ENCODE results near the gene SMARCAL1. TPM values are rescaled to one million over a fixed set of nuclear protein-coding genes. Genes with fewer than 3 reads are reported as not detected.
"Not testable (repeated sequence)": the region's sequence is repeated elsewhere in the genome, so short reads cannot be mapped to it uniquely, and the experiment has no call there.

The SMARCAL1 gene
- total RNA-seq, 1 experiment from 2014 or later: 23.7 TPM

GRCh38 chr2:216371721-216372702, 40.3 kb upstream of the SMARCAL1 start, which contains the start of gene MARCHF4:
Gene MARCHF4, minus strand, starts transcription at chr2:216372483. Its CDS starts 2,223 bp downstream, at chr2:216370260.
- Histone ChIP-seq H3K4me1 (ENCODE audit: low read length) (no peaks in the 10 kb centered on the region), H3K79me2 (ENCODE audit: low read length) (no peaks in the 10 kb centered on the region), H4K20me1 (ENCODE audit: insufficient read depth, low read depth, low read length) (no peaks in the 10 kb centered on the region), H3K4me2 (ENCODE audit: low read depth, low read length, poor library complexity, severe bottlenecking) (no peak within 1 kb of the TSS), H3K27me3 (ENCODE audit: low read length) (no peaks in the 10 kb centered on the region), H3K9me2 (replicated peaks; ENCODE audit: insufficient read depth, low read length) (no peaks in the 10 kb centered on the region), H3K9me3 (ENCODE audit: low read length) (no peaks in the 10 kb centered on the region), H3K9ac (ENCODE audit: low read length) (no peak within 1 kb of the TSS), H3K27ac (ENCODE audit: low read length) (no peak within 1 kb of the TSS), H3K36me3 (ENCODE audit: insufficient read depth, low read length) (no peaks in the 10 kb centered on the region), H2AFZ (ENCODE audit: low read length) (no peak within 1 kb of the TSS), H3K4me3 (ENCODE audit: low read length) (no peak within 1 kb of the TSS)
- DNase-seq: no peak

DNA sequence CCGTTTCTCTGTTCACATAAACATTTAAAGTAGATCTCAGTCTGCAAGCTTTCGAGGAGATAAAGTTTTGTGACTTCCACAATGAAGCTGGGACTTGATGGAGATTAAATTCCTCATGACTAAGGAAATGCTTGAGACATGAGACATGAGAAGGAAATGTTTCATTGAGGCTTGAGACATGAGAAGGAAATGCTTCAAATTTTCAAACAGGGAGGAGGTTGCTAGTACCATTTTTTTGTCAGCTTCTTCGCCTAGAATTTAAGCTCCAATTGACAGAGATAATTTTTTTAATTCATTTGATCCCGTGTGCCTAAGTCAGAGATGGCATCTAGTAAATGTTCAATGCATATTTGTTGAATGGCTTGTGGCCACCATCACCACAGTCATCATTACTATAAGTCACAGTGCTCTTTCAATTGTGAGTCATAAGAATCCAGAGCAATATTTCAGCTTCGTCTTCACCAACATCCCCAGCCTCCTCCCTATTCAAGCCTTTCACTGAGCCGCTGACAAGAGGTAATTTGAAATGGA, 39.5 kb upstream of the SMARCAL1 start:
- H3K27ac ChIP-seq (ENCODE audit: low read length): no peak overlapping the region
- no peaks in the 10 kb centered on the region for H3K9me2 ChIP-seq (replicated peaks; ENCODE audit: insufficient read depth, low read length)
- no peak overlapping the region for H3K9ac ChIP-seq (ENCODE audit: low read length)
- no peaks in the 10 kb centered on the region for H3K4me1 ChIP-seq (ENCODE audit: low read length)
- DNase-seq: no peak
- no peak overlapping the region for H3K4me3 ChIP-seq (ENCODE audit: low read length)
- H2AFZ ChIP-seq (ENCODE audit: low read length): no peak overlapping the region
- H3K36me3 ChIP-seq (ENCODE audit: insufficient read depth, low read length): no peaks in the 10 kb centered on the region
- H4K20me1 ChIP-seq (ENCODE audit: insufficient read depth, low read depth, low read length): no peaks in the 10 kb centered on the region
- no peak overlapping the region for H3K4me2 ChIP-seq (ENCODE audit: low read depth, low read length, poor library complexity, severe bottlenecking)
- no peaks in the 10 kb centered on the region for H3K79me2 ChIP-seq (ENCODE audit: low read length)
- no peaks in the 10 kb centered on the region for H3K9me3 ChIP-seq (ENCODE audit: low read length)
- no peaks in the 10 kb centered on the region for H3K27me3 ChIP-seq (ENCODE audit: low read length)

DNA sequence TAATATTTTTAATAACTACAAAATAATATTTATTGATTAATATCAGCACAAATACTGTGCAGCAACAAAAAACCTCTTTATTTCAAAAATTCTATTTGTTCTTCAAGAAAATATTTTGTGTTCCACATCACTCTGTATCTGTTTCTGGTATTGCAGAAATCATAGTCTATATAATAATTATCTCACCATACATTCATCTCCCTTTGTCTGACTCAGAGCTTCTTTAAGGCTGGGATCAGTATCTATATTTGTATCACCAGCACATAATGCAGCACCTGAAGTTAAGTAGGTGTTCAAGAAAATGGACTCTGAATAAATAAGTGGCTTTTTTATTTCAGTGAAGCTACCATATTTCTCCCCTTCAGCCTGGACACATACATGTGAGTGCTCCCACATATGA, 38.4 kb upstream of the SMARCAL1 start:
- no peaks in the 10 kb centered on the region for H3K36me3 ChIP-seq (ENCODE audit: insufficient read depth, low read length)
- H4K20me1 ChIP-seq (ENCODE audit: insufficient read depth, low read depth, low read length): no peaks in the 10 kb centered on the region
- no peaks in the 10 kb centered on the region for H3K27me3 ChIP-seq (ENCODE audit: low read length)
- H3K9me3 ChIP-seq (ENCODE audit: low read length): no peaks in the 10 kb centered on the region
- H3K9ac ChIP-seq (ENCODE audit: low read length): no peak overlapping the region
- no peak overlapping the region for H2AFZ ChIP-seq (ENCODE audit: low read length)
- H3K4me1 ChIP-seq (ENCODE audit: low read length): no peaks in the 10 kb centered on the region
- no peaks in the 10 kb centered on the region for H3K9me2 ChIP-seq (replicated peaks; ENCODE audit: insufficient read depth, low read length)
- H3K4me3 ChIP-seq (ENCODE audit: low read length): no peak overlapping the region
- H3K27ac ChIP-seq (ENCODE audit: low read length): no peak overlapping the region
- DNase-seq: no peak
- no peak overlapping the region for H3K4me2 ChIP-seq (ENCODE audit: low read depth, low read length, poor library complexity, severe bottlenecking)
- no peaks in the 10 kb centered on the region for H3K79me2 ChIP-seq (ENCODE audit: low read length)

DNA sequence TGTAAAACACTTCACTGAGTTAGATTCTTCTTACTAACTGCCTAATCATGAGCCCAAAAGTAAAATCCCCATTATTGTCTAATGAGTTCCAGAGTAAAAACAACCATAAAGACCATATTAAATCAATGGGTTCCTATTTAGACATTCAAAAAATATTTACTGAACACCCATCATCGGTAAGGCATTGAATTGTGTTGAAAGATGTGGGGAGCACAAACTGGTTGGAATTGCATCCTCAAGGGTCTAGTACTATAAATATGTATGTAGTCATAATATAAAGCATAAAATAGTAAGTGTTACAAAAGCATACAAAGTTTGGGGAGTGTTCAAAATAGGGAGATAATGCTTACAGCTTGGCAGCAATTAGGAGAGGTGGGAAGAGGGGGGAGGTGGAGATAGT, 37.0 kb upstream of the SMARCAL1 start:
- Histone ChIP-seq H3K9me3 (ENCODE audit: low read length) (no peaks in the 10 kb centered on the region), H3K27me3 (ENCODE audit: low read length) (no peaks in the 10 kb centered on the region), H4K20me1 (ENCODE audit: insufficient read depth, low read depth, low read length) (no peaks in the 10 kb centered on the region), H3K27ac (ENCODE audit: low read length) (no peak overlapping the region), H3K4me2 (ENCODE audit: low read depth, low read length, poor library complexity, severe bottlenecking) (no peak overlapping the region), H2AFZ (ENCODE audit: low read length) (no peak overlapping the region), H3K9ac (ENCODE audit: low read length) (no peak overlapping the region), H3K4me1 (ENCODE audit: low read length) (no peaks in the 10 kb centered on the region), H3K4me3 (ENCODE audit: low read length) (no peak overlapping the region), H3K9me2 (replicated peaks; ENCODE audit: insufficient read depth, low read length) (no peaks in the 10 kb centered on the region), H3K36me3 (ENCODE audit: insufficient read depth, low read length) (no peaks in the 10 kb centered on the region), H3K79me2 (ENCODE audit: low read length) (no peaks in the 10 kb centered on the region)
- DNase-seq: no peak

- no peaks in the 10 kb centered on the region for H3K4me1 ChIP-seq (ENCODE audit: low read length)
- H4K20me1 ChIP-seq (ENCODE audit: insufficient read depth, low read depth, low read length): no peaks in the 10 kb centered on the region
- no peak overlapping the region for H3K4me2 ChIP-seq (ENCODE audit: low read depth, low read length, poor library complexity, severe bottlenecking)
- H3K9me2 ChIP-seq (replicated peaks; ENCODE audit: insufficient read depth, low read length): no peaks in the 10 kb centered on the region
- no peaks in the 10 kb centered on the region for H3K36me3 ChIP-seq (ENCODE audit: insufficient read depth, low read length)
- no peak overlapping the region for H3K9ac ChIP-seq (ENCODE audit: low read length)
- H2AFZ ChIP-seq (ENCODE audit: low read length): no peak overlapping the region
- no peak for DNase-seq
- no peaks in the 10 kb centered on the region for H3K9me3 ChIP-seq (ENCODE audit: low read length)
- no peaks in the 10 kb centered on the region for H3K79me2 ChIP-seq (ENCODE audit: low read length)
- no peak overlapping the region for H3K4me3 ChIP-seq (ENCODE audit: low read length)
- no peak overlapping the region for H3K27ac ChIP-seq (ENCODE audit: low read length)
- H3K27me3 ChIP-seq (ENCODE audit: low read length): no peaks in the 10 kb centered on the region
Observed at GRCh38 chr2:216379977-216380376, 32.3 kb upstream of the SMARCAL1 start.

- H3K27me3 ChIP-seq (ENCODE audit: low read length); H3K9ac ChIP-seq (ENCODE audit: low read length); H2AFZ ChIP-seq (ENCODE audit: low read length); H3K4me1 ChIP-seq (ENCODE audit: low read length); H3K9me3 ChIP-seq (ENCODE audit: low read length); H4K20me1 ChIP-seq (ENCODE audit: insufficient read depth, low read depth, low read length); H3K27ac ChIP-seq (ENCODE audit: low read length); H3K9me2 ChIP-seq (replicated peaks; ENCODE audit: insufficient read depth, low read length); DNase-seq; H3K79me2 ChIP-seq (ENCODE audit: low read length); H3K4me2 ChIP-seq (ENCODE audit: low read depth, low read length, poor library complexity, severe bottlenecking); H3K4me3 ChIP-seq (ENCODE audit: low read length); H3K36me3 ChIP-seq (ENCODE audit: insufficient read depth, low read length): not testable (repeated sequence)
Observed at GRCh38 chr2:216384409-216384808, 27.9 kb upstream of the SMARCAL1 start.

DNA sequence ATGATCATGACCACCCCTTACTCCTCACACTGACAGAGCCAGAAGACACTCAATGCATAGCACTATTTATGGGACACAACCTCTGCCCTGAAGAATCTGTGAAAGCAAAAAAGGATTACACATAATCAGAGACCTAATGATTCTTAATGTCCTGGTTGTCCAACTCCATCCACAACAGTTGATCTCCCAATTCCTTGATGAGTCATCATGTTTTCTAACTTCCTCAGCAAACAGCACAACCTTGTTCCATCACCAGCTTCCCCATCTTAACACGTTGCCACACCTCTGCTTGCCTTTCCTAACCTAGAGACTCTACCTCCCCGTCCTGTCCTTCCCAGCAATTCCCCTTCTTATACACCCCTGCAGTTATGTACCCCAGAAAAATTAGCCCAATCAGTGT, 26.8 kb upstream of the SMARCAL1 start:
- Histone ChIP-seq H3K4me2 (ENCODE audit: low read depth, low read length, poor library complexity, severe bottlenecking) (no peak overlapping the region), H3K27ac (ENCODE audit: low read length) (no peak overlapping the region), H2AFZ (ENCODE audit: low read length) (no peak overlapping the region), H3K9ac (ENCODE audit: low read length) (no peak overlapping the region), H4K20me1 (ENCODE audit: insufficient read depth, low read depth, low read length) (no peaks in the 10 kb centered on the region), H3K36me3 (ENCODE audit: insufficient read depth, low read length) (no peaks in the 10 kb centered on the region), H3K4me3 (ENCODE audit: low read length) (no peak overlapping the region), H3K9me3 (ENCODE audit: low read length) (no peaks in the 10 kb centered on the region), H3K9me2 (replicated peaks; ENCODE audit: insufficient read depth, low read length) (no peaks in the 10 kb centered on the region), H3K4me1 (ENCODE audit: low read length) (no peaks in the 10 kb centered on the region), H3K79me2 (ENCODE audit: low read length) (no peaks in the 10 kb centered on the region), H3K27me3 (ENCODE audit: low read length) (no peaks in the 10 kb centered on the region)
- no peak for DNase-seq

- Histone ChIP-seq H3K79me2 (ENCODE audit: low read length) (no peaks in the 10 kb centered on the region), H3K27me3 (ENCODE audit: low read length) (no peaks in the 10 kb centered on the region), H3K9ac (ENCODE audit: low read length) (no peak overlapping the region), H3K27ac (ENCODE audit: low read length) (no peak overlapping the region), H3K9me2 (replicated peaks; ENCODE audit: insufficient read depth, low read length) (no peaks in the 10 kb centered on the region), H3K9me3 (ENCODE audit: low read length) (no peaks in the 10 kb centered on the region), H3K4me2 (ENCODE audit: low read depth, low read length, poor library complexity, severe bottlenecking) (no peak overlapping the region), H3K4me3 (ENCODE audit: low read length) (no peak overlapping the region), H3K36me3 (ENCODE audit: insufficient read depth, low read length) (no peaks in the 10 kb centered on the region), H4K20me1 (ENCODE audit: insufficient read depth, low read depth, low read length) (no peaks in the 10 kb centered on the region), H3K4me1 (ENCODE audit: low read length) (no peaks in the 10 kb centered on the region), H2AFZ (ENCODE audit: low read length) (no peak overlapping the region)
- no peak for DNase-seq
Observed at GRCh38 chr2:216387262-216387661, 25.0 kb upstream of the SMARCAL1 start.

Data from Karpas-422 (cell line).